T follicular helper cell (primary cell): Measurements from ENCODE around the gene PTP4A1.
"Not testable (repeated sequence)": the region's sequence is repeated elsewhere in the genome, so short reads cannot be mapped to it uniquely, and the experiment has no call there.

Source experiments
- DNase-seq: peaks from one replicate; pipeline ENCODE4 v3.0.0-alpha.2; 2020; ENCODE audit warnings: low read depth
- total RNA-seq, 2 experiments: gene quantifications; one replicate each; lab custom pipeline; 2026; lab: John Stamatoyannopoulos, UW

Gene PTP4A1
- total RNA-seq: 0.39 to 0.78 reads per million in 2 experiments

DNA sequence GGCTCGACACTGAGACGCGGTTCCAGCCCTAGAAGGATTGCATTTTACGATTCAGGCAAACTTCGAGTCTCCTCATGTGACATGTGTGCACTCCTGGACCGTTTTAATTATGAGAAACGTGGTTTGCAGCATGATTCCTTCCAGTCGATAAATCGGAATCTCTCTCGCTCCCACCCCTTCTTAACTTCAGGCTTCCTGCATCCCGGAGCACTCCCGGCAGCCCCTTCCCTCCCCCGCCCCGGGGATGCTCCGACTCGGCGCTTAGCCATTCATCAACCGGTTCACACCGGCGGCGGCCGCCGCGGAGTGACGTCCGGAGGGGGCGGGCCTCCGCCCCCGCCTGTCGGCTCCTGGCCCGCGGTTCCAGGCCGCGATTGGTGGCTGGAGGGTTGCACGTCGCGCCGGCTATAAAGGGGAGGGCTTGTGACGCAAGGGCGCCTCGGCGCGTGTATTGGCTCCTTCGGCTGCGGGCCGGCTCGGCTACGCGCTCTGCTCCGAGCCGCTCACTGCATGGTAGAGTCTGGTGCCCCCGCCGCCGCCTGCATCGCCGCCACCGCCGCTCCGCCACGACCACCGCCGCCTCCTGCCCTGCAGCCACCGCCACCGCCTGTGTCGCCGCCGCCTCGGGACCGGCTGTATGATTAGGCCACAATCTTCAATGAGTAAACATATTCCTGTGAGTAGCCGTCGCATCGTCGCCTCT lies at the start of gene PTP4A1, which contains the start of gene LOC128125822:
PTP4A1 (plus strand) TSS at position 437 of the 703 bp plus-strand sequence. CDS start 4,401 bp downstream, outside the sequence.
LOC128125822 (plus strand) TSS at position 437 of the 703 bp plus-strand sequence.
- DNase-seq: peak; percentile 96

DNA sequence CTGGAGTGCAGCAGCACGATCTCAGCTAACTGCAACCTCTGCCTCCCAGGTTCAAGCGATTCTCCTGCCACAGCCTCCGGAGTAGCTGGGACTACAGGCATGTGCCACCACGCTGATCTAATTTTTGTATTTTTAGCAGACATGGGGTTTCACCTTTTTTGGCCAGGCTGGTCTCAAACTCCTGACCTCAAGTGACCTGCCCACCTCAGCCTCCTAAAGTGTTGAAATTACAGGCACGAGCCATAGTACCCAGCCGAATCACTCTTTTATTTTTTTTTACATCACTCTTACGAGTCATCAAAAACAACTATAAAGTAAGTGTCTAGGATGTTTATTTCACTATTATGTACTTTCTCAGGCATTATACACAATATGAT lies 49.4 kb upstream of the PTP4A1 start:
- not testable (repeated sequence) for DNase-seq

DNA sequence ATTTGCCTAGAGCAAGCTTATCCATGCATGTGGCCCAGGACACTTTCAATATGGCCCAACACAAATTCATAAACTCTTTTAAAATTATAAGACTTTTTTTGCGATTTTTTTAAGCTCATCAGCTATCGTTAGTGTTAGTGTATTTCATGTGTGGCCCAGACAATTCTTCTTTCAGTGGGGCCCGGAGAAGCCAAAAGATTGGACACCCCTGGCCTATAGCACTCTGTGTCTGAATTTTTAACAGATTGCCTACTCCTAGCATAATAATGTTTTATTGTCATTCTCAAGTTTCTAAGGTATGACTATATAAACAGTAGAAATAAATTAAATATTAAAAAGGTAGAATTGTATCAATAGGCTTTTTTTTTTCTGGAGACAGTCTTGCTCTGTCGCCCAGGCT lies 48.6 kb upstream of the PTP4A1 start:
- no peak for DNase-seq

DNA sequence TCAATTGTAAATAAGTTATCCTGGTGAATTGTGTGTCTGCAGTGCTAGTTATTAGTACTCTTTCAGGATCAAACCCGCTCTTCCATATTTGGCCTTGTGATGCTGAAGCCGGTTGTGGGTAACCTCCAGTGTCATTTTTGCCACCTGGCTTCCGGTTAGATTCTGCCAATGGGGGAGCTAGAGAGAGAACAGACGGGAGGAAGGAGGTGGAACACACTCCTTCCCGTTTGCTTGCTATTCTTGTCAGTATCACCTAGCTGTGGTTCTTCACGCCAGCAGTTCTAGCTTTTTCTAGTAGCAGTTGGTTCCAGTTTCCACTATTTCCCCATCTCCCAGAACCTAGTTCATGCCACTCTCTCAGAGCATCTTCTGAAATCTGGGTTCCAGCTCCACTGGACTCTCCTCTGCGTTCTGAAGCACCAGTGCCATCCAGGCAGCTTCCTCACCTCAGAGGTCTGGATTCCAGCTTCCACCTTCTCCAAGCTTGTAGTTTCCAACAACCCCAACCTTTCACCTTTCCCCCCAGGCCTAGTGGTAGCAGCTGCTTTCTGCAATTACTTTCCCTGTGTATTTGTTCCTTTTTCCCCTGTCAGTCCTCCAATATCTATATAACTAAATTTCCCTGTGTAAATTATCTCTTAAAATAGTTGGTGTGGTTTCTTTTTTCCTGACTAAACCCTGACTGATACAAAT lies 46.9 kb upstream of the PTP4A1 start:
- DNase-seq: no peak

DNA sequence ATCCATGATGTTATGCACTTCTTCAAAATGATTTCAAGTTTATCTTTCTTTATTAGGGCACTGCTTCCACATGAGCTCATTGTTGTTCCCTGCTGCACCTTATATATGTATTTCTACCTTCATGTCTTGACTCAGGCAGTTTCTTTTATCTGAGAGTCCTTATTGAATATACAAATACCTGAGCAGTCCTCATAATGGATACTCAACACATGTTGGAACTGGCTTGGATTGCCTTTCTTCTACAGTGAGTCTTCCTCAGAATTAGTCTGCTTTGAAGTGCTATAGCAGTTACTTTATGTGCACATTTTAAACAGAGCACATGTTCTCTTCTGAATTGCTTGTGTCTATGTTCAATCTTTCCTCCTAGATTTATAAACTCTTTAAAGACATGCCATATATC lies 45.3 kb upstream of the PTP4A1 start:
- DNase-seq: no peak

DNA sequence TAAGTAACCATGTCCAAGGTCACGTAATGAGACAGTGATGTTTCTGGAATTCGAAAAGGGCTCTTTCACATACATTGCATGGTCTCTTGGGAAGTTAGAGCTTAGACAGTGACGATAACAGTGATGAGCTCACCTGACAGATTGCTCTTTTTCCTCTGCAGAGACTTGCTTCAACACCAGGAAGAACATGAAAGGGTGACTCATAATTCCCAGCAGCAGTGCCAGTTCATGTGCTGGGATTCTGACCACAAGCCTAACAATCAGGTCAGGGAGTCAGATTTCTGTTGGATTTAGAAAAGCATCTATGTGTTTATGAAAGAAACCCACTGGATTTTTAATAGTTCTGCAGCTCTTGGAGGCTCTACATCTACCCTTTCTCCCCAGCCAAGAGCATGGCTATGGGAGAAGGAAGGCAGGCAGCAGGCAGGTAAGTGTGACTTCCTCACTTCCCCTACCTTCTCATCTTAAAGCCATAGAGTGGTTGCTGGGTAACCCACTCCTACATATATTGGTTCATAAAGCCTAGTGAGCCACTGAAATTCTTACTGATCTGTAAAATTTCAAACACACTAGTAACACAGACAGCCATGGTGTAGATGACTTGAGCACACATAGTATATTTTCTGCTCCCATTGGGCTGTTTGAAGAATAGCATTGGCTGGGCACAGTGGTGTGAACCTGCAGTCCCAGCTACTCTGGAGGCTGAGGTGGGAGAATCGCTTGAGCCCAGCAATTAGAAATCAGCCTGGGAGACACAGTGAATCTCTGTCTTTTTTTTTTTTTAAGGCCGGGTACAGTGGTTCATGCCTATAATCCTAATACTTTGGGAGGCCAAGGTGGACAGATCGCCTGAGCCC lies 44.4 kb upstream of the PTP4A1 start:
- no peak for DNase-seq

DNA sequence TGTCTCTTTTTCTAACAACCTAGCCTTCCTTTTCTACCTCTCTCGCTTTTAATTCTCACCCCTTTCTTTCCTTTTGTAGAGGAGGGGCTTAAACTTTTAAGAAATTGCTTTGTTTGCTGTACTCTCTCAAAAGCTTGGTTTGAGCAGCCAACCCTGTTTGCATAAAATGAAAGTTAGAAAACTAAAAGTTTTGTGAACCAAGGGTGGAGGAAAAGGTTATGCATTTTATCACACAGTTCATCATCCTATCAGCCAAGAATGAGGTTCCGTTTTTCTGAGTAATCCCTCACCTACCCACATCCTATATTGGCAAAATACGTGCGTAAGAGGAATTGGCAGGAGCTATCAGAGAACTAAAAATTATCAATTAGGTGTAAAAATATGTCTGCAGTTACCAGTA lies 42.8 kb upstream of the PTP4A1 start:
- no peak for DNase-seq

DNA sequence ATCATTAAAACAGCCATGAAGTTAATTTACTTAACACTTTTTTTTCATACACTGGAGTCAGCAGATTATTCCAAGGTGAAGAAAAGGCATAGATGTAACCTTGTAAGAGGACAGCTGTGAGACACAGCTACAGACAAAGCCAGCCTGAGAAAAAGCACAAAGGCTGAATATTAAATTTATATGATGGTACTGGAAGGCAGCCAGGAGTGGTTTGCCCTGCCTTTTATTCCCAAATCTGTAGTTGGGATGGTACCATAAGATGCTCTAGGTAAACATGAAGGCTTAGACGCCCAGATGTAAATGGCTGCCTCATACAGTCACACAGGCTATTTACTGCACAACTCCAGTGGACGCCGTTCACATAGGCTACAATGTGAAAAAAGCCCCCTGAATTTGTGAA lies 42.1 kb upstream of the PTP4A1 start:
- no peak for DNase-seq

DNA sequence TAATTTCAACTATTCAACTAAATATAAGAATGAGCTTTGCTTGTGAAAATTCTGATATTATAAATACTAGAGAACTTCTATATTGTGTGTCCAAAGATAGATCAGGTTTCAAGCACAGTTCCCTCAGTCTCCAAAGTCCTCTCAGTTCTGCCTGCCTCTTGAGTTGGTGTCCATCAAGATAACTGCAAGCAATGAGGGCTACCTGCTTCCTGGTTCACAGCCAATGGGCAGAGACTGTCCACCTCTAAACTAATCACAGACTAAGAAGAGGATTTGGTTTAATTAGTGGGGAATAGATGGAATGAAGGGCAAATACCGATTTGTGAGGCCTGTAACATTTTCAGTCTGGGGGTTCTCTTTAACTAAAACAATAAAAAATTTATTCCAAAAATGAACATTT lies 41.3 kb upstream of the PTP4A1 start:
- no peak for DNase-seq

DNA sequence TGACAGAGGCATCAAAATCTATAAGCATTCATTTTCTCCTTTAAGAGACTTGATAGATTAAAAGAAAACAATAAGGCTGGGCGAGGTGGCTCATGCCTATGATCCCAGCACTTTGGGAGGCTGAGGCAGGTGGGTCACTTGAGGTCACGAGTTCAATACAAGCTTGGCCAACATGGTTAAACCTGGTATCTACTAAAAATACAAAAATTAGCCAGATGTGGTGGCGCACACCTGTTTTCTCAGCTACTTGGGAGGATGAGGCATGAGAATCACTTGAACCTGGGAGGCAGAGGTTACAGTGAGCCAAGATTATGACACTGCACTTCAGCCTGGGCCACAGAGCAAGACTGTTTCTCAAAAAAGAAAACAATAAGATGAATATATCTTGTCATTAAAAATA lies 39.3 kb upstream of the PTP4A1 start:
- no peak for DNase-seq

DNA sequence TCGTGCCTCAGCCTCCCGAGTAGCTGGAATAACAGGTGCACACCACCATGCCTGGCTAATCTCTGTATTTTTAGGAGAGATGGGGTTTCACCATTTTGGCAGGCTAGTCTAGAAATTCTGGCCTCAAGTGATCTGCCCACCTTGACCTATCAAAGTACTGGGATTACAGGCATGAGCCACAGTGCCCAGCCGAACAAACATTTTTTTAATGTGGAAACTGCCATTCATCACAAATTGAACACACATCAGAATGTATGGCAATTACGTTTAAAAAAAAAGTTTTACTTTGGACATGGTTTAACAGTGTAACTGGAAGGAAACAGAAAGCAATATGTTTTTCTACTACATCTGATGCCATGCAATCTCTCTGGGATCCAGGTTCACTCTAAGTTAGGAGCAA lies 38.3 kb upstream of the PTP4A1 start:
- no peak for DNase-seq

DNA sequence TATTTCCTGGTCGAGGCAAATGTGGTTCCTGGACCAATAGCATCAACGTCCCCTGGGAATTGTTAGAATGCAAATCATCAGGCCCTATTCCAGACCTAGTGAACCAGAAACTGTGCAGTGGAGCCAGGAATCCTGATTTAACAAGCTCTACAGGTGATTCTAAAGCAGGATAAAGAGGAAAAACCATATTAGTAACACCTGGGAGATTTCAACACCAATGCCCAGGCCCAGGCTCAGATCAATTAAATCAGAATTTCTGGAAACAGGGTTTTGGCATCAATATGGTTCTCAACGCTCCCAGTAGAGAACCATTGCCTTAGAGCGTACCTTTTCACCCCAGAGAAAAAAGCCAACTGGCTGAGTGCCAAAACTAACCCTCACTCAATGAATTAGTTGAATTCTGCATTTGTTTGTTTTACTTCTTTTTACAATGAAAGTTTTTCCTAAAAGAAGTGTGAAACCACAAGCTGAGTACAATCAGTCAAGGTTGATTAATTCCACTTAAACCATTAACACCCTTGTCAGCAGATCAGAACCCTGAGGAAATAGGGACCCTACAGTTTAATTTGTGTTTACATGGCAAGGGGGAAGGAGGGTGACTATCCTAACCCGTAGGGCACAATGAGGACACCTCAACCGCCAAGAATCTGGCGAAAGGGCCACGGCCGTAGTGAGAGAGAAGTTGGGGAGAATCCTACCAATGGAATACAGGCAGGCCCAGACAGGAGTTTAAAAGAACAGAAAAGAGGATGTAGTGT lies 34.9 kb upstream of the PTP4A1 start:
- no peak for DNase-seq

DNA sequence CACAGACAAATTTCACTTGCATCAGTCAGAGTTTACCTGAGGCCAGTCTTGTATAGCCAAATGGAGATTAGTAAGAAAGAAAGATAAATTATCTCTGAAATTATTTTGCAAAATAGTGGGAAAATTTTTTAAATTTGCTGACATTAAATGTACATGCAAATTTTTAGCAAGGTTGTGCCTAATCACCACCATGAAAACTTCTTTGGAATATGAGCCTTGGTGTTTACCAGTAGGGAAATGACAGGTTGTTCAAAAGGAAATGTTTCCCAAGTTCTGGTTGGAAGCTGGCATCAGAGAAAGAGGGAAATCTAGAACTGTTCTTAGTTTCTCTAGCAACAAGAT lies 34.4 kb upstream of the PTP4A1 start:
- DNase-seq: no peak

DNA sequence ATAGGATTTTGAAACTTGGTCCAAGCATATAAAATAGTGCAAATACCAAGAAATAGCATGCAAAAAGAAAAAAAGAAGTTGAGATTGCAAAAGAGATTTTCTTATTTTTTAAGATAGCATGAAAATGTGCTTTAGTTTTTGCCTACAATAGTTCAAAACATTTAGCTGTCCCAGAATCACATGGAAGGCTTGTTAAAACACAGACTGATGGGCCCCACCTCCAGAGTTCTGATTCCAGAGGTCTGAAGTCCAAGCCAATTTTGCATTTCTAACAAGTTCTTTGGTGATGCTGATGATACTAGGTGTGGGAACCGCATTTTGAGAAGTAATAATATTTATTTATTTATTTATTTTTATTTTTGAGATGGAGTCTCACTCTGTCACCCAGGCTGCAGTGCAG lies 33.7 kb upstream of the PTP4A1 start:
- DNase-seq: no peak

DNA sequence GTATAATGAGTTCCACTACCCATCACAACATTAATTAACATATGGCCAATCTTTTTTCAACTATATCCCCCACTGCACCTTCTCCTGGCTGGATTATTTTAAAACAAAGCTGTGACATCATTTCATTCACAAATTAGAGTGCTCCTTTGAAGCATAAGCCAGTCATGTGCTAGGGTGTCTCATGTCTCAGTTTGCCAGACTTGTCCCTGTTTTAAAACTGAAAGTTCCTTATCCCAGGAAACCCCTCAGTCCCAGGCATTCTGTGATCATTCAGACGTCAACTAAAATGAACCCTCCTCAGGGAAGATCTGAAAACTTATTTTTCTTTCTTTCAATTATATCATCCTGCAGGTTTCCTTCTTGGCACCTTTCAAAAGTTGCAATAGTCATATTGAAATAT lies 29.3 kb upstream of the PTP4A1 start:
- DNase-seq: no peak

DNA sequence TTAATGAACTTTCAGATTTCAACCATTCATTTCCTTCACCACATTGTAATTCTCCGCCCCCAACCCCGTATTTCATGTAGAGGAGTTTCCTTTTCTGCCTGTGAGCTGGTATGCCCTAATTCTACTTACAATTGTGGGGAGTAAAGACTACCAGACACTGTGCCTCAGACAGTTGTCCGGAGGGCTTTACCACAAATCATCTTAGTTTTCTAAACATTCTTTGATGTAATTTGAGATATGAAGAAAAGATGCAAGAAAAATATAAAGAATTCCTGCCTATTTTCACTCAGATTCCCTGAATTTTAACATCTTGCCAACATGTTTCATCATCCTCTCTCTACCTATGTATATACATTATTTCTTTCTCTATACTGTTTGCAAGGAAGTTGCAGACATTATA lies 28.3 kb upstream of the PTP4A1 start:
- DNase-seq: no peak

DNA sequence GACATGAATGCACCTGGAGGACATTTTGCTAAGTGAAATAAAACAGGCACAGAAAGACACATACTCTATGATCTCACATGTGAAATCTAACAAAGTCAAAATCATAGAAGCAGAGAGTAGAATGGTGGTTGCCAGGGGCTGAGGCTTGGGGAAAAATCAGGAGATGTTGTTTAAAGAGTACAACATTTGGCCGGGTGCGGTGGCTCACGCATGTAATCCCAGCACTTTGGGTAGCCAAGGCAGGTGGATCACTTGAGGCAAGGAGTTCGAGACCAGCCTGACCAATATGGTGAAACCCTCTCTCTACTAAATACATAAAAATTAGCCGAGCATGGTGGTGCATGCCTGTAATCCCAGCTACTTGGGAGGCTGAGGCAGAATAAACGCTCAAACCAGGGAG lies 26.0 kb upstream of the PTP4A1 start:
- DNase-seq: no peak

DNA sequence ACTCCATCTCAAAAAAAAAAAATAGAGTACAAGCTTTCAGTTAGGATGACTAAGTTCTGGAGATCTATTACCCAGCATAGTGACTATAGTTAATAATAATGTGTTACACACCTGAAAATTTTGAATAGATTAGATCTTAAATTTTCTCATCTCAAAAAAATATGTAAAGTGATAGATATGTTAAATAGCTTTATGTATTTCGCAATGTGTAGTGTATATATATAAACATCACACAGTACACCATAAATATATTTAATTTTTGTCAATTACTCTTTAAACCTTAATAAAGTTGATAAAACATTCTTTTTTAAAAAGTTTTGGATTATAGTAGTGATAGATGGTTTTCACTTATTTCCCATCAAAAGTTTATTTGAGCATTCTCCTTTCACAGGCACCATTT lies 25.6 kb upstream of the PTP4A1 start:
- DNase-seq: no peak

DNA sequence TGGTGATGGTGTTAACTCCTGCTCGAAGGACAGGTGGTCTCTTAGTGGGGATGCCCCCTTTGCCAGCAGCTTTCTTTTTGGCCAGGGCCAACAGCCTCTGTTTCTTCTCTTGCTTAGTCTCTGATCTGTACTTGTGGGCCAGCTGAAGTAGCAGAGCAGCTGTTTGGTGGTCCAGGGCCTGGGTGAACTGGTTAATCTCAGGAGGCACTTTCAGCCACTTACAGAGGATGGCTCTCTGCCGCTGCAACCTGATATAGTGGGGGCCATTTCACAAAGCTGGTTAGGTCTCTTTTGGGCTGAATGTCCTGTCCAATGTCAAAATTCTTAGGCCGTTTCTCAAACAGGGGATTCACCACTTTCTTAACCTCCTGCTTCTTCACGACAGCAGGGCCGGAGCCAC lies 23.2 kb upstream of the PTP4A1 start:
- no peak for DNase-seq

DNA sequence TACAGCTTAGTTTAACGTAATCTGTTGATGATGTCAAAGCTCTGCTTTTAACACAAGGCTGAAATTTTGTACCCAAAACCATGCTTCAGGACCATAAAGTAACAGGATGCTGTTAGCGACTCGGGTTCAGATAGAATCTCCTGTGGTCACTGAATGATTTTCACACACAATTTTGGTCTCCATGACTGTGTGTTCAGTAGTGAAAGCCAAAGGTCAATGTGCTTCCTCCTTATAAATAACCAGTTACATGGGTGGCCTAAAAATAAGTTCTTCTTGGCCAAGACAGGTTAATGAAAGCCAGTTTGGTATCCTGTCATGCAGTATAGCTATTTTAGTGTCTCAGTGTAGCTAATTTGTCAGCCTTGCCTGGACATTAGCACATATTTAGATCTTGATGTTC lies 19.1 kb upstream of the PTP4A1 start:
- DNase-seq: no peak

DNA sequence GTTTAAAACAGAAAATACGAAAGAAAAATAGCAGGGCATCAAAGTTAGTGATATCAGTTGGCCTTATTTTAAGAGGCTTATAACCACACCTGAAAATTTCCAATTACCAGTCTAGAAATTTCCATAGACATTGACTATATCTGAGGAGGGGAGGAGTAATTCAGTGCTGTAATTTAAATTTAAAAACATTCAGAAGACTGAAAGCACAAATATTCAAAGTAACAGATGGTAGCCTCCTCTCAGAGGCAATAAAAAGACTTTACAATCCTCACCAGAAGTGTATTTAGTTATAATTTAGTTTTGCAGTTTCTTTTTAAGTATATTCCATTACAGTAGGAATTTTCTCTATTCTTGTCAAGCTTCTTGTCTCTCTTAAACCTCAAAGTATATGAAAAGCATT lies 18.4 kb upstream of the PTP4A1 start:
- DNase-seq: no peak

DNA sequence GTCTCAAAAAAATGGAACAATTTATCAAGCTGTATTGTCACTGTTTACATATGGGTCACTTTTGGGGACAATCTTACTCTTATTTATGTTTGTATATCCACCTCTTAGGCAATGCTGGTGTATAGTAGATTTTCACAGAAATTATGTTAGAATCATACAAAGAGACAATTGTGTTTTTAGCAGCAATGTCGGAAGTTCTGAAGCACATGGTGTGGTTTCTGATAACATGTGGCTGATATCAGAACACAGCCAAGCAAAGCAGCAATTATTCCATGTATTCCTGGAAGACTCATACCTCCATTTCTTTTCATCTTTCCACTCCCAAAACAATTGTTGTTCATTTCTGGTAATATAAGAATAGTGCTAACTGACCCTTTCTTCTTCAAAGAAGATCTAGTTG lies 17.5 kb upstream of the PTP4A1 start:
- no peak for DNase-seq
